ENCODE results near the gene ATP4B. TPM values are rescaled to one million over a fixed set of nuclear protein-coding genes. Genes with fewer than 3 reads are reported as not detected.

The ATP4B gene
- total RNA-seq, 1 experiment from 2014 or later: not detected

- ChIA-PET CTCF (no interaction called here), POLR2A (no interaction called here)
- Mint-ChIP-seq H3K27me3 (ENCODE audit: insufficient read depth, unreplicated experiment) (no peaks in the 10 kb centered on the region), H3K4me1 (ENCODE audit: insufficient read depth, unreplicated experiment) (peaks cover 8% of the 10 kb centered on the region), H3K4me3 (ENCODE audit: unreplicated experiment) (no peak overlapping the region), H3K36me3 (ENCODE audit: insufficient read depth, unreplicated experiment) (peaks cover 6% of the 10 kb centered on the region), H3K27ac (ENCODE audit: low read depth, unreplicated experiment) (no peak overlapping the region), H3K9me3 (ENCODE audit: unreplicated experiment) (no peaks in the 10 kb centered on the region)
- no TSS peak for BruUV-seq (replicated peaks)
- intact Hi-C loops (cut with micrococcal nuclease): no loop called here
- no peak for DNase-seq (ENCODE audit: unreplicated experiment)
- no peak for TF ChIP-seq CTCF (IDR thresholded peaks at IDR 0.05; ENCODE audit: unreplicated experiment)
Measured at GRCh38 chr13:113650275-113650674, 7.7 kb downstream of the ATP4B start.

GRCh38 chr13:113649212-113649611 is 8.8 kb downstream of the ATP4B start:
- Mint-ChIP-seq H3K36me3 (ENCODE audit: insufficient read depth, unreplicated experiment) (peaks cover 6% of the 10 kb centered on the region), H3K4me3 (ENCODE audit: unreplicated experiment) (no peak overlapping the region), H3K9me3 (ENCODE audit: unreplicated experiment) (no peaks in the 10 kb centered on the region), H3K4me1 (ENCODE audit: insufficient read depth, unreplicated experiment) (peaks cover 8% of the 10 kb centered on the region), H3K27ac (ENCODE audit: low read depth, unreplicated experiment) (no peak overlapping the region), H3K27me3 (ENCODE audit: insufficient read depth, unreplicated experiment) (no peaks in the 10 kb centered on the region)
- ChIA-PET POLR2A (interaction anchor here (0.6 to 0.7 kb wide), 2 partner anchors 111 to 173 kb away, joined by 3 read pairs; no protein-coding TSS in a partner anchor), CTCF (no interaction called here)
- DNase-seq (ENCODE audit: unreplicated experiment): no peak
- no peak for TF ChIP-seq CTCF (IDR thresholded peaks at IDR 0.05; ENCODE audit: unreplicated experiment)
- intact Hi-C loops (cut with micrococcal nuclease): no loop called here
- no TSS peak for BruUV-seq (replicated peaks)

- ChIA-PET CTCF (no interaction called here), POLR2A (interaction anchor here (1.3 kb wide), 1 partner anchor 190 kb away, joined by 3 read pairs; no protein-coding TSS in a partner anchor)
- no peaks in the 10 kb centered on the region for H3K9me3 Mint-ChIP-seq (ENCODE audit: unreplicated experiment)
- peaks cover 8% of the 10 kb centered on the region for H3K4me1 Mint-ChIP-seq (ENCODE audit: insufficient read depth, unreplicated experiment)
- BruUV-seq (replicated peaks): no TSS peak
- peak overlapping the region; percentile 28 for H3K27ac Mint-ChIP-seq (ENCODE audit: low read depth, unreplicated experiment)
- no peak overlapping the region for H3K4me3 Mint-ChIP-seq (ENCODE audit: unreplicated experiment)
- TF ChIP-seq CTCF (IDR thresholded peaks at IDR 0.05; ENCODE audit: unreplicated experiment): no peak
- H3K36me3 Mint-ChIP-seq (ENCODE audit: insufficient read depth, unreplicated experiment): peaks cover 6% of the 10 kb centered on the region
- no peaks in the 10 kb centered on the region for H3K27me3 Mint-ChIP-seq (ENCODE audit: insufficient read depth, unreplicated experiment)
- no peak for DNase-seq (ENCODE audit: unreplicated experiment)
- intact Hi-C loops (cut with micrococcal nuclease): no loop called here
Measured at GRCh38 chr13:113648216-113648610, 9.8 kb downstream of the ATP4B start.

- TF ChIP-seq CTCF (IDR thresholded peaks at IDR 0.05; ENCODE audit: unreplicated experiment): no peak
- Mint-ChIP-seq H3K27ac (ENCODE audit: low read depth, unreplicated experiment) (peak overlapping the region; percentile 28), H3K36me3 (ENCODE audit: insufficient read depth, unreplicated experiment) (peaks cover 9% of the 10 kb centered on the region), H3K4me1 (ENCODE audit: insufficient read depth, unreplicated experiment) (peaks cover 8% of the 10 kb centered on the region), H3K4me3 (ENCODE audit: unreplicated experiment) (no peak overlapping the region), H3K27me3 (ENCODE audit: insufficient read depth, unreplicated experiment) (no peaks in the 10 kb centered on the region), H3K9me3 (ENCODE audit: unreplicated experiment) (peaks cover 3% of the 10 kb centered on the region)
- no TSS peak for BruUV-seq (replicated peaks)
- ChIA-PET POLR2A (interaction anchor here (0.8 to 1.3 kb wide), 4 partner anchors 18 to 590 kb away, joined by 3 to 4 read pairs (median 3); no protein-coding TSS in a partner anchor), CTCF (no interaction called here)
- intact Hi-C loops (cut with micrococcal nuclease): no loop called here
- peak; percentile 87 for DNase-seq (ENCODE audit: unreplicated experiment)
Measured at GRCh38 chr13:113647351-113648215, 10.4 kb downstream of the ATP4B start.

All from MCF 10A (cell line).